CD8-positive, alpha-beta memory T cell (primary cell): ENCODE data around the gene VWA3B. TPM values are rescaled to one million over a fixed set of nuclear protein-coding genes. Genes with fewer than 3 reads are reported as not detected.

ENCODE experiments used
- polyA plus RNA-seq: library from polyadenylated mRNA; unstranded; fragments of 300-500 nt; fragmentation: Illumina TruSeq; gene quantifications from one replicate; pipeline ENCODE4 v1.2.3, GENCODE V29; 2021
- total RNA-seq, 2 experiments: library from RNA; stranded (reverse); gene quantifications; one replicate each; pipeline ENCODE4 v1.2.3, GENCODE V29; 2021

The VWA3B gene
- total and polyA plus RNA-seq, 3 experiments from 2014 or later: not detected

Other genes starting within 250 kb of the VWA3B start
- 10 to 100 TPM; 34.7 to 35.4 TPM for gene TMEM131, start 91.2 kb upstream of the VWA3B start, total RNA-seq
- 14.4 TPM for gene TMEM131, start 91.2 kb upstream of the VWA3B start, polyA plus RNA-seq